Measurements from ENCODE around the gene NME9.

Gene NME9

GRCh38 chr3:138282836-138283235, 46.8 kb downstream of the NME9 start:
- DNase-seq (ENCODE audit: low read depth in 2 of 2), result no peak

GRCh38 chr3:138281561-138281960, 48.1 kb downstream of the NME9 start:
- DNase-seq (ENCODE audit: low read depth in 2 of 2), result no peak

- DNase-seq (ENCODE audit: low read depth in 2 of 2), result no peak
These were observed 58.4 kb downstream of the NME9 start for GRCh38 chr3:138271189-138271794.

- no peak for DNase-seq (ENCODE audit: low read depth in 2 of 2)
These were observed 59.4 kb downstream of the NME9 start for GRCh38 chr3:138270245-138270644.

- no peak for DNase-seq (ENCODE audit: low read depth in 2 of 2)
These were observed 62.6 kb downstream of the NME9 start for GRCh38 chr3:138267083-138267482.

- DNase-seq (ENCODE audit: low read depth in 2 of 2), result no peak
These were observed 63.9 kb downstream of the NME9 start for GRCh38 chr3:138265745-138266144.

GRCh38 chr3:138263104-138263503, 66.5 kb downstream of the NME9 start:
- DNase-seq (ENCODE audit: low read depth in 2 of 2), result no peak

- no peak for DNase-seq (ENCODE audit: low read depth in 2 of 2)
These were observed 69.0 kb downstream of the NME9 start for GRCh38 chr3:138260611-138261010.

GRCh38 chr3:138259126-138259525, 70.5 kb downstream of the NME9 start:
- DNase-seq (ENCODE audit: low read depth in 2 of 2), result no peak

GRCh38 chr3:138257986-138258385, 71.7 kb downstream of the NME9 start:
- no peak for DNase-seq (ENCODE audit: low read depth in 2 of 2)

- DNase-seq (ENCODE audit: low read depth in 2 of 2), result no peak
These were observed 73.6 kb downstream of the NME9 start for GRCh38 chr3:138256022-138256421.

- DNase-seq (ENCODE audit: low read depth in 2 of 2), result no peak
These were observed 75.4 kb downstream of the NME9 start for GRCh38 chr3:138254216-138254615.

- no peak for DNase-seq (ENCODE audit: low read depth in 2 of 2)
These were observed 76.0 kb downstream of the NME9 start for GRCh38 chr3:138253609-138254008.
